ENCODE measurements around the gene GMPR.

DNA sequence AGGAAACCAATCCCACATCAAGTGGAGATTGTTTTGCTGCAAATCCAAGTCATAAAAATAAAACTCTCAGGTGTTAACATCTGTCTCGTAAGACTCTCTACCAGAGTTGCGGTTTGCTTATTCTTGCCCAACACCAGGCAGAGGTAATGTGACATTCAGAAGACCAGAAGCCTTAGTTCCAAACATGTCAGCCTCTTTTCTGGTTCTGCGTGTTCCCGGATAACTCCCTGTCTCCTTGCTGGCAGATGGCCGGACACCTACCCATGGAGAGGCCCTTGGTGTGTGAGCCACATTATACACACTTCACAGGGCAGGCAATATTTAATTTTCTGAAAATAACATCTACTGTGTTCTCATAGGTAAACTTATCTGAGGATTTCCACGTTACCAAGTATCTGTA is 73.4 kb downstream of the GMPR start:
- TF ChIP-seq POLR2A (IDR thresholded peaks at IDR 0.05): no peak
- TF ChIP-seq, protein P1, sequence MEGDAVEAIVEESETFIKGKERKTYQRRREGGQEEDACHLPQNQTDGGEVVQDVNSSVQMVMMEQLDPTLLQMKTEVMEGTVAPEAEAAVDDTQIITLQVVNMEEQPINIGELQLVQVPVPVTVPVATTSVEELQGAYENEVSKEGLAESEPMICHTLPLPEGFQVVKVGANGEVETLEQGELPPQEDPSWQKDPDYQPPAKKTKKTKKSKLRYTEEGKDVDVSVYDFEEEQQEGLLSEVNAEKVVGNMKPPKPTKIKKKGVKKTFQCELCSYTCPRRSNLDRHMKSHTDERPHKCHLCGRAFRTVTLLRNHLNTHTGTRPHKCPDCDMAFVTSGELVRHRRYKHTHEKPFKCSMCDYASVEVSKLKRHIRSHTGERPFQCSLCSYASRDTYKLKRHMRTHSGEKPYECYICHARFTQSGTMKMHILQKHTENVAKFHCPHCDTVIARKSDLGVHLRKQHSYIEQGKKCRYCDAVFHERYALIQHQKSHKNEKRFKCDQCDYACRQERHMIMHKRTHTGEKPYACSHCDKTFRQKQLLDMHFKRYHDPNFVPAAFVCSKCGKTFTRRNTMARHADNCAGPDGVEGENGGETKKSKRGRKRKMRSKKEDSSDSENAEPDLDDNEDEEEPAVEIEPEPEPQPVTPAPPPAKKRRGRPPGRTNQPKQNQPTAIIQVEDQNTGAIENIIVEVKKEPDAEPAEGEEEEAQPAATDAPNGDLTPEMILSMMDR (IDR thresholded peaks at IDR 0.05): no peak

All from esophagus squamous epithelium (tissue), 4 donors.